CD4-positive, alpha-beta T cell treated with Interleukin-17A for 4 hours (primary cell): Measurements from ENCODE around the gene ZNF433.
A peak's percentile ranks its signal among the peaks of the same experiment; 100 is the strongest.

Source experiments
- DNase-seq: peaks from one replicate; pipeline ENCODE4 v3.0.0-alpha.2; 2020; ENCODE audit warnings: mixed read lengths

The ZNF433 gene

GRCh38 chr19:11987405-11988281 is 47.8 kb downstream of the ZNF433 start:
- DNase-seq, result peak; percentile 96

GRCh38 chr19:11986754-11987153 is 48.7 kb downstream of the ZNF433 start:
- no peak for DNase-seq

GRCh38 chr19:11984986-11985385 is 50.5 kb downstream of the ZNF433 start:
- DNase-seq, result peak; percentile 19

- DNase-seq, result no peak
These were observed 53.0 kb downstream of the ZNF433 start for GRCh38 chr19:11982526-11982925.

- no peak for DNase-seq
These were observed 56.0 kb downstream of the ZNF433 start for GRCh38 chr19:11979527-11979926.

- DNase-seq, result no peak
These were observed 56.9 kb downstream of the ZNF433 start for GRCh38 chr19:11978492-11979100.

- DNase-seq, result no peak
These were observed 62.3 kb downstream of the ZNF433 start for GRCh38 chr19:11973019-11973810.

- DNase-seq, result no peak
These were observed 64.4 kb downstream of the ZNF433 start for GRCh38 chr19:11971041-11971440.

GRCh38 chr19:11970174-11970573 is 65.3 kb downstream of the ZNF433 start:
- no peak for DNase-seq

GRCh38 chr19:11964858-11965645 is 70.4 kb downstream of the ZNF433 start, which contains the start of gene ZNF763:
ZNF763 (plus strand) TSS chr19:11965040; CDS start chr19:11965209, 169 bp downstream.
- peak; percentile 94 for DNase-seq
